Subcutaneous adipose tissue (tissue), 4 donors: ENCODE results near the gene IL17RB. TPM values are rescaled to one million over a fixed set of nuclear protein-coding genes. Genes with fewer than 3 reads are reported as not detected.

ENCODE experiments used
- total RNA-seq, 4 donors: library from RNA; depleted of rRNA; stranded (reverse); fragments of >200 nt; gene quantifications; one replicate each; pipeline ENCODE4 v1.1.0, GENCODE V29; 2016
- TF ChIP-seq, protein P1 (sequence below): fragments of 450-650 bp; IDR thresholded peaks from one replicate; pipeline ENCODE4 v1.5.1; 2016; ENCODE audit warnings: low read depth, mild to moderate bottlenecking, control low read depth, antibody characterized with exemption, moderate library complexity

IL17RB gene
- total RNA-seq, 4 donors from 2014 or later, result 0.49 to 1.4 (median 1.1) TPM; not detected in 1

DNA sequence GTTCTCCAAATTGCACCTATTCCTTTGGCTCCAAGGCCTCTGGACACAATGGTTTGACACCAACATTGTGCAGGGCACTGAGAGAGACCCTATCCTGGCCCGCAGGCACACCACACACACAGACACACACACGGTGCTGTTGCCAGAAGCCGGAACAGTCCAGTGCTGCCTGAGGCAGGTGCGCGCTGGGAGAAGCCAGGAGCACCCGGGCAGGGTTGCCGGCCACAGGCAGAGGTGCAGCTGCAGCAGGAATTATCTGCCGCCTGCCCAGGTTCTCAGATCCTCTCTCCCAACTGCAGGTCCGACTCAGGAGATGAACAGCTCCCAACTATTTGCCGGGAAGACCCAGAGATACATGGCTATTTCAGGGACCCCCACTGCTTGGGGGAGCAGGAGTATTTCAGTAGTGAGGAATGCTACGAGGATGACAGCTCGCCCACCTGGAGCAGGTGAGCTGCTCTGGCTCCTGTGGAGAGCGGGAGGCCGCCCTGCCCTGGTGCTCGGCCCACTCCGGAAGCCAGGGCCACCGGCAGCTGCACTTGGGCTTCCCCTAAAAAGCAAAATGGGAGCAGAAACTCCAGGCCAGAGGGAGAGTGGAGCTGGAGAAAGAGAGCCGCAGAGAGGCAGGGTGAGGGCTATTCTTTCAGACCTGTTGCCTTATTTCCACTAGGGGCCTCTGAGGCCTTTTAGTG lies 43.1 kb upstream of the IL17RB start:
- TF ChIP-seq, protein P1, sequence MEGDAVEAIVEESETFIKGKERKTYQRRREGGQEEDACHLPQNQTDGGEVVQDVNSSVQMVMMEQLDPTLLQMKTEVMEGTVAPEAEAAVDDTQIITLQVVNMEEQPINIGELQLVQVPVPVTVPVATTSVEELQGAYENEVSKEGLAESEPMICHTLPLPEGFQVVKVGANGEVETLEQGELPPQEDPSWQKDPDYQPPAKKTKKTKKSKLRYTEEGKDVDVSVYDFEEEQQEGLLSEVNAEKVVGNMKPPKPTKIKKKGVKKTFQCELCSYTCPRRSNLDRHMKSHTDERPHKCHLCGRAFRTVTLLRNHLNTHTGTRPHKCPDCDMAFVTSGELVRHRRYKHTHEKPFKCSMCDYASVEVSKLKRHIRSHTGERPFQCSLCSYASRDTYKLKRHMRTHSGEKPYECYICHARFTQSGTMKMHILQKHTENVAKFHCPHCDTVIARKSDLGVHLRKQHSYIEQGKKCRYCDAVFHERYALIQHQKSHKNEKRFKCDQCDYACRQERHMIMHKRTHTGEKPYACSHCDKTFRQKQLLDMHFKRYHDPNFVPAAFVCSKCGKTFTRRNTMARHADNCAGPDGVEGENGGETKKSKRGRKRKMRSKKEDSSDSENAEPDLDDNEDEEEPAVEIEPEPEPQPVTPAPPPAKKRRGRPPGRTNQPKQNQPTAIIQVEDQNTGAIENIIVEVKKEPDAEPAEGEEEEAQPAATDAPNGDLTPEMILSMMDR, result no peak

DNA sequence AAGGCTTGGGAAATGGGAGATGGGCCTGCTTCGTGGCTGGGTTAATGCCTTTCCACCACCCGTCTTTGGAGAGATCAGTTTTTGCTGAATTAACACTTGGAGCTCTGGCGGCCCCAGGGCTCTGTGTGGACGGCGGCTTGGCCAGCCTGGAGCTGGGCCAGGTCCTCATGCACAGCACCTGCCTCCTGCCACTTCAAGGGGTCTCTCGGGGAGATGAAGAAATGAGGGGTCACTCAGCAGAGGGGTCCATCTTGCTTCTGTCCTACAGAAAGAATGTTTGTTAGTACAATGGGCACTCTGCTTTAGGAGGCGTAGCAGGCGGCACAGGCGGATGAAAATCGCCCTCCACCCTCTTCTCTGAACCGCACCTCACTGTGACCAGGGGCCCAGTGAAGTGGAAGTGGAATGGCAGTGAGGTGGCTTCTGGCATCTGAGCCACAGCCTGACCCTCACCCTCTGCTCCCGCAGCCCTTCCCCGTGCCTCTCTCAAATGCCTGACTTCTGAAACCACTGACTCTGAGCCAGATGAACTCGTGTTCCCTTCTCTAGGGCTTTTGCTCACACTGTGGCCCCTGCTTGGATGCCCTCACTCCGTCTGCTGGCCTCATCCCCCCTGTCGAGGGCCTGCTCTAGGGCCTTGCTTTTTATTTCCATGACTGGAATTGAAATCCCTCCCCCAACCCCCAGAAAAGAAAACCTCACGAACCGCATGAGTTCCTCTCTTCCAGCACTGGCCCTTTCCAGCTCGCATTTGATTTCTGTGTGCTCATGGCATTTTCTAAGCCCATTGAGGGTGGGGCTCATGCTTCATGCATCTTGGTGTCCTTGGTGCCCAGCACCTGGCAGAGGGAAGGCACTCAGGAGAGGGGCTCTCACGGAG lies 42.3 kb upstream of the IL17RB start:
- TF ChIP-seq, protein P1, result no peak

DNA sequence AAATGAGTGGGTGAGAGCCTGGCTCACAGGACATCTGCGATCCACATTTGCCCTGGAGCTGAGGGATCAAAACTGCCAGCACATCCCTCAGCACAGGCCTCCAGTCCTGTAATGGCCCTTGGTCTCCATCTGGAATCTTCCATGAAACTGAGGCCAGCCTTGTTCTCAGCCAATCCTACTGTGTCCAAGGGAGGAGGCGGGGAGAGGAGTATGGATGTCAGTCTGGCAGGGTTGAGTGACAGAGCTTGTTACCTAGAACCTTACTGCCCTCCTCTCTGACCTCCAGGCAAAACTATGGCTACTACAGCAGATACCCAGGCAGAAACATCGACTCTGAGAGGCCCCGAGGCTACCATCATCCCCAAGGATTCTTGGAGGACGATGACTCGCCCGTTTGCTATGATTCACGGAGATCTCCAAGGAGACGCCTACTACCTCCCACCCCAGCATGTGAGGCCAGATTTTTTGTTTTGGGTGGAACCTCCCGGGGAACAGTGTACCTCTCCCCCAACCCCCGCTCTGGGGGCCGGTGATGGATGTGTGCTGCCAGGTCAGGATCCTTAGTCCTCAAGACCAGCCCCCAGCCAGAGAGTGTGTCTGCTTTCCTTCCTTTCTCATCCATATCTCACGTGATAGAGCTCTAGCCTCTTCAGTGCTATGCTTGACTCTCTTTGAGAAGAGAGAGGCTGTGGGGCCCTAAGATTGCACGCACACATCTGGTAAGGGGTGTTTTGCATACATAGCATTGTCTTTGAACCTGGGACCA lies 41.5 kb upstream of the IL17RB start:
- TF ChIP-seq, protein P1, result no peak

DNA sequence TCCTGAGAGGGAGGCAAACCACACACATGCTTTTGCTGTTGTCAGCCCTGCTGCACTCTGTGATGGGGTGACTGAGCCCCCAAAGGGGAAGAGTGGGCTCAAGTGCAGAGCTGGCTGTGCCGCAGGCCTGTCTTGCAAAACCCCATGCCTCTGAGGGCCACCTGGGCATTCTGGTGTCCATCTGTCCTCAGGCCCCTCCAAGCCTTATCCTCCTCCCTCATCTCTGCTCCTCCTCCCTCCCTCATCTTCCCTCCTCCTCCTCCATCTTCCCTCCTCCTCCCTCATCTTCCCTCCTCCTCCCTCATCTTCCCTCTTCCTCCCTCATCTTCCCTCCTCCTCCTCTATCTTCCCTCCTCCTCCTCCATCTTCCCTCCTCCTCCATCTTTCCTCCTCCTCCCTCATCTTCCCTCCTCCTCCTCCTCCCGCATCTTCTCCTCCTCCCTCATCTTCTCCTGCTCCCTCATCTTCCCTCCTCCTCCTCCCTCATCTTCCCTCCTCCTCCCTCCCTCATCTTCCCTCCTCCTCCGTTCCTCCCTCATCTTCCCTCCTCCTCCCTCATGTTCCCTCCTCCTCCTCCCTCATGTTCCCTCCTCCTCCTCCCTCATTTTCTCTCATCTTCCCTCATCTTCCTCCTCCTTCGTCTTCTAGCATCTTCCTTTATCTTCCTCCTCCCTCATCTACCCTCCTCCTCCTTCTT lies 40.8 kb upstream of the IL17RB start:
- TF ChIP-seq, protein P1, result no peak

DNA sequence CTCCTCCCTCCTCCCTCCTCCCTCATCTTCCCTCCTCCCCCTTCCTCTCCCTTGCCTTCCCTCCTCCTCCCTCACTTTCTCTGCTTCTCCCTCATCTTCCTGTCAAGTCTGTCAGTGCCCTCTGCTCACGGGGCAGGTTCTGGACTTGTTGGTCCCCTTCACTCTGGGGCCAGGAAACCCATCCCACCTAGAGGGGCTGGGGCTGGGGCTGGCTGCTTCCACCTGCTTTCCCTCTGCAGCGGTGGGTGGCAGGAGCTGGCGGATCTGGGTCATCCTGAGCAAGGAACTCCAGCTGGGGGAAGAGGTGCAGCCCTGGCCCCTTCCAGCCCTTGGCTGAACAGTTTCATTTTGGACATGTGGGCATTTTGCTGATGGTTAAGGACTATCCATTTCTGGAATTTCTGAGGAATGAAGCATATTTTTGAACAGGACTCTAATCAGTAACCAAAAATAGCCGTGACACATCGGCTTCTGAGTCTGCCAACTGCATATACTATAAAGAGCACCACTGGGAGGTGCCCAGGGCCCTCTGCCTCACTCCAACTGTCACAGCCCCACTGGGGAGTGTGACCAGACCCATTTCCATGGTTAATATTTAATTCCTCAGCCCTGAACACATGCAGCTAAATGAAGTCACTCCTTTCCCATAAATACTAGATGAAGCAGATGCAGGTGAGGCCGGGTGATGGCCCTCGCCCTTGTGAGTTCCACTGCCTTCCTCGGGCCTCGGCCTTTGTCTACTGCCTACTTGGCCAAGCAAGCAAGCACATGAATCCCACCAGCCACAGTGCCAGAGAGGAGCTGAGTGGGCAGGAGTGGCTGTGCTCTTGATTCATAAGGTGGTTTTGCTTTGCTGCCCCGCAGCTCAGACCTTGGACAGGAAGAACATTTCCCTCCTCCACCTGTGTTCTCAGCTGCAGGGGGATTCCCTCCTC lies 39.9 kb upstream of the IL17RB start:
- TF ChIP-seq, protein P1, result no peak

DNA sequence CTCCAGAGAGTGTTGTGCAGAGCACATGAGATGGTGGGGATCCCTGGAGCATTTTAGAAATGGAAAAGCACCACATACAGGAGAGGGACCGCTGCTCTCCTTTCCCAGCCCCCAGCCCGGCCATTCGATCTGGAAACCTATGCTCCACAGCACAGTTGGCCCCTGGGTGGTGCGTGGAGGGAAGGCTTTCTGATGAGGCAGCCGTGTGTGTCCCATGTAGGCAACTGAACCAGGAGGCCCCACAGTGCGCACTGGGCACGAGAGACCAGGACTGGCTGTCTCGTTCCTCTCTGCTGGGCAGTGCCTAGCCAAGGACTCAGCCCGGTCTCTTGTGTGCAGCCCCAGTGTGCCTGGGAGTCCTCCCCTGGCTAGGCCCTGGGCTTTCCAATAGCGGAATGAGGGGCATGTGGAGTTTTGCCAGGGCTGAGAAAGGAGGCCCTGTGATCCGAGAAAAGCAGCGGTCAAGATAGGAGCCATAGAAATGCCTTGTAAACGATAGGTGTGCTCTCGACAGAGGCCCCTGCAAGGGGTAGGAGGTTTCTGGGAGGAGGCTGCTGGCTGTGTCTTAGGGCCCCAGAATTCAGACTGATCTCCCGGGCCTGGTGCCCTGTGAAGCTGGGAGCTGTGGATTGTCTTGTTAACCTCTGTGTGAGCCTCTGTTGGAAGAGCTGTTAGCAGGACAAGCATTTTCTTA lies 39.1 kb upstream of the IL17RB start:
- TF ChIP-seq, protein P1, result no peak
